Activated CD4-positive, alpha-beta T cell treated with anti-CD3 and anti-CD28 coated beads, Interleukin-2, amount 50 U/mL, for 4 hours (primary cell): Measurements from ENCODE around the gene SORL1.

ENCODE experiments used
- DNase-seq, 2 experiments: peaks; one replicate each; pipeline ENCODE4 v3.0.0-alpha.2; 2020

SORL1 gene

GRCh38 chr11:121510438-121510837 lies 58.3 kb downstream of the SORL1 start:
- DNase-seq, result no peak

GRCh38 chr11:121512468-121513465 lies 60.7 kb downstream of the SORL1 start:
- DNase-seq, result no peak

- no peak for DNase-seq
Measured at GRCh38 chr11:121513807-121514206, 61.7 kb downstream of the SORL1 start.

- DNase-seq, result no peak
Measured at GRCh38 chr11:121514432-121515334, 62.6 kb downstream of the SORL1 start.

- DNase-seq, result no peak
Measured at GRCh38 chr11:121515335-121515671, 63.2 kb downstream of the SORL1 start.

- no peak for DNase-seq
Measured at GRCh38 chr11:121517996-121518395, 65.9 kb downstream of the SORL1 start.

GRCh38 chr11:121520243-121521144 lies 68.4 kb downstream of the SORL1 start:
- DNase-seq, result no peak

- no peak for DNase-seq
Measured at GRCh38 chr11:121521145-121522042, 69.3 kb downstream of the SORL1 start.

- no peak for DNase-seq
Measured at GRCh38 chr11:121522043-121522941, 70.2 kb downstream of the SORL1 start.

- no peak for DNase-seq
Measured at GRCh38 chr11:121523581-121524232, 71.6 kb downstream of the SORL1 start.

GRCh38 chr11:121524233-121524631 lies 72.1 kb downstream of the SORL1 start:
- no peak for DNase-seq

GRCh38 chr11:121525376-121525775 lies 73.3 kb downstream of the SORL1 start:
- DNase-seq, result no peak

GRCh38 chr11:121530257-121530656 lies 78.1 kb downstream of the SORL1 start:
- DNase-seq, result no peak

GRCh38 chr11:121533601-121534000 lies 81.5 kb downstream of the SORL1 start:
- no peak for DNase-seq

GRCh38 chr11:121534131-121535093 lies 82.3 kb downstream of the SORL1 start:
- no peak for DNase-seq

GRCh38 chr11:121535129-121535796 lies 83.1 kb downstream of the SORL1 start:
- DNase-seq, result no peak

- DNase-seq, result no peak
Measured at GRCh38 chr11:121536126-121536525, 84.0 kb downstream of the SORL1 start.

GRCh38 chr11:121538054-121538453 lies 85.9 kb downstream of the SORL1 start:
- no peak for DNase-seq
